Calu3 (cell line): Measurements from ENCODE around the gene TBL1X. TPM values are rescaled to one million over a fixed set of nuclear protein-coding genes. Genes with fewer than 3 reads are reported as not detected.

Experiments used
- BruUV-seq: library from RNA; stranded (reverse); fragments of 400-500 nt; replicated peaks from 2 replicates; lab custom pipeline; 2021; lab: Mats Ljungman, UMichigan
- CTCF ChIA-PET: fragments of 300-600 bp; sonication (Branson Sonifier 250); formaldehyde crosslinking; loops from one replicate; lab custom pipeline; 2022; ENCODE audit warnings: antibody characterized with exemption; lab: Charles Lee
- DNase-seq: peaks from one replicate; pipeline ENCODE4 v3.0.0; 2022
- H3K27ac Mint-ChIP-seq: one replicate; pipeline ENCODE4 v1.8.0; 2022; ENCODE audit warnings: mixed read lengths; ENCODE audit not compliant: unreplicated experiment
- H3K27me3 Mint-ChIP-seq: one replicate; pipeline ENCODE4 v1.8.0; 2022; ENCODE audit warnings: mixed read lengths; ENCODE audit not compliant: unreplicated experiment
- H3K36me3 Mint-ChIP-seq: one replicate; pipeline ENCODE4 v1.8.0; 2022; ENCODE audit warnings: mild to moderate bottlenecking, moderate library complexity, mixed read lengths; ENCODE audit not compliant: insufficient read depth, unreplicated experiment
- H3K4me1 Mint-ChIP-seq: one replicate; pipeline ENCODE4 v1.8.0; 2022; ENCODE audit warnings: mild to moderate bottlenecking, low read depth, mixed read lengths; ENCODE audit not compliant: unreplicated experiment
- H3K4me3 Mint-ChIP-seq: one replicate; pipeline ENCODE4 v1.8.0; 2022; ENCODE audit warnings: mild to moderate bottlenecking, low read depth, moderate library complexity, mixed read lengths; ENCODE audit not compliant: unreplicated experiment
- H3K9me3 Mint-ChIP-seq: one replicate; pipeline ENCODE4 v1.8.0; 2022; ENCODE audit warnings: low read depth, mixed read lengths; ENCODE audit not compliant: unreplicated experiment
- CTCF ChIP-seq: fragments of 200-600 bp; IDR thresholded peaks from one replicate; pipeline ENCODE4 v1.8.0; 2022; ENCODE audit warnings: antibody characterized with exemption; ENCODE audit not compliant: unreplicated experiment
- intact Hi-C: fragments of 100-400 bp; cut with micrococcal nuclease; formaldehyde crosslinking; loops from one replicate; pipeline ENCODE4 v1.10.0; 2022; ENCODE audit not compliant: unreplicated experiment
- total RNA-seq: library from RNA; stranded (reverse); gene quantifications from 2 replicates; pipeline ENCODE4 v1.2.3, GENCODE V29; 2022

Gene TBL1X
- total RNA-seq, 1 experiment from 2014 or later: 25.0 TPM

GRCh38 chrX:9662148-9662547 is 197.3 kb downstream of the TBL1X start:
- no peaks in the 10 kb centered on the region for H3K9me3 Mint-ChIP-seq
- no peak for DNase-seq
- H3K4me3 Mint-ChIP-seq: no peak overlapping the region
- no TSS peak for BruUV-seq
- CTCF ChIA-PET: interaction anchor here (0.5 kb wide), 1 partner anchor 12 kb away, joined by 4 read pairs; no protein-coding TSS in a partner anchor
- no peak overlapping the region for H3K27ac Mint-ChIP-seq
- intact Hi-C loops: no loop called here
- H3K27me3 Mint-ChIP-seq: no peaks in the 10 kb centered on the region
- no peaks in the 10 kb centered on the region for H3K4me1 Mint-ChIP-seq
- no peak for TF ChIP-seq CTCF
- no peaks in the 10 kb centered on the region for H3K36me3 Mint-ChIP-seq

GRCh38 chrX:9663216-9663615 is 198.4 kb downstream of the TBL1X start:
- H3K36me3 Mint-ChIP-seq: no peaks in the 10 kb centered on the region
- H3K27me3 Mint-ChIP-seq: no peaks in the 10 kb centered on the region
- no peak overlapping the region for H3K27ac Mint-ChIP-seq
- no peak for DNase-seq
- TF ChIP-seq CTCF: no peak
- BruUV-seq: no TSS peak
- H3K9me3 Mint-ChIP-seq: no peaks in the 10 kb centered on the region
- CTCF ChIA-PET: interaction anchor here (0.6 to 0.7 kb wide), 2 partner anchors 12 to 101 kb away, joined by 4 to 5 read pairs; no protein-coding TSS in a partner anchor
- H3K4me1 Mint-ChIP-seq: no peaks in the 10 kb centered on the region
- intact Hi-C loops: no loop called here
- no peak overlapping the region for H3K4me3 Mint-ChIP-seq

GRCh38 chrX:9664224-9664623 is 199.4 kb downstream of the TBL1X start:
- CTCF ChIA-PET: no interaction called here
- Mint-ChIP-seq H3K27me3 (no peaks in the 10 kb centered on the region), H3K27ac (no peak overlapping the region), H3K4me3 (no peak overlapping the region), H3K9me3 (no peaks in the 10 kb centered on the region), H3K36me3 (no peaks in the 10 kb centered on the region), H3K4me1 (no peaks in the 10 kb centered on the region)
- BruUV-seq: no TSS peak
- intact Hi-C loops: no loop called here
- TF ChIP-seq CTCF: no peak
- no peak for DNase-seq

GRCh38 chrX:9665113-9665512 is 200.3 kb downstream of the TBL1X start:
- no peak overlapping the region for H3K27ac Mint-ChIP-seq
- no peaks in the 10 kb centered on the region for H3K9me3 Mint-ChIP-seq
- no peaks in the 10 kb centered on the region for H3K4me1 Mint-ChIP-seq
- TF ChIP-seq CTCF: no peak
- no peak for DNase-seq
- CTCF ChIA-PET: no interaction called here
- BruUV-seq: no TSS peak
- no peaks in the 10 kb centered on the region for H3K36me3 Mint-ChIP-seq
- intact Hi-C loops: no loop called here
- no peaks in the 10 kb centered on the region for H3K27me3 Mint-ChIP-seq
- no peak overlapping the region for H3K4me3 Mint-ChIP-seq
